HG02798 (cell line): ENCODE measurements around the gene ATP8B3.

ENCODE experiments used
- ATAC-seq: cut with Tn5 transposase; IDR thresholded peaks from one replicate; pipeline ENCODE4 v1.9.1; 2021; ENCODE audit warnings: mild to moderate bottlenecking; ENCODE audit not compliant: unreplicated experiment, poor library complexity

ATP8B3 gene

GRCh38 chr19:1837625-1838105 is 25.6 kb upstream of the ATP8B3 start:
- ATAC-seq = no peak

- ATAC-seq = no peak
Measured at GRCh38 chr19:1837222-1837565, 25.1 kb upstream of the ATP8B3 start.

- ATAC-seq = no peak
Measured at GRCh38 chr19:1836458-1837221, 24.6 kb upstream of the ATP8B3 start.

- no peak for ATAC-seq
Measured at GRCh38 chr19:1833540-1833939, 21.5 kb upstream of the ATP8B3 start.

- no peak for ATAC-seq
Measured at GRCh38 chr19:1832046-1832663, 20.1 kb upstream of the ATP8B3 start.

- no peak for ATAC-seq
Measured at GRCh38 chr19:1830978-1831377, 18.9 kb upstream of the ATP8B3 start.

GRCh38 chr19:1830568-1830967 is 18.5 kb upstream of the ATP8B3 start:
- no peak for ATAC-seq

GRCh38 chr19:1829958-1830357 is 17.9 kb upstream of the ATP8B3 start:
- no peak for ATAC-seq

- ATAC-seq = no peak
Measured at GRCh38 chr19:1828279-1829238, 16.5 kb upstream of the ATP8B3 start.

GRCh38 chr19:1827566-1828278 is 15.6 kb upstream of the ATP8B3 start:
- no peak for ATAC-seq

- ATAC-seq = no peak
Measured at GRCh38 chr19:1826557-1827521, 14.8 kb upstream of the ATP8B3 start.

- no peak for ATAC-seq
Measured at GRCh38 chr19:1825909-1826556, 14.0 kb upstream of the ATP8B3 start.

GRCh38 chr19:1824252-1824622 is 12.2 kb upstream of the ATP8B3 start:
- no peak for ATAC-seq

- ATAC-seq = no peak
Measured at GRCh38 chr19:1823539-1824251, 11.6 kb upstream of the ATP8B3 start.

GRCh38 chr19:1823020-1823419 is 10.9 kb upstream of the ATP8B3 start:
- no peak for ATAC-seq

- ATAC-seq = no peak
Measured at GRCh38 chr19:1822210-1822609, 10.1 kb upstream of the ATP8B3 start.

- ATAC-seq = no peak
Measured at GRCh38 chr19:1819341-1820255, 7.5 kb upstream of the ATP8B3 start.
